ENCODE results near the gene PRDM2. TPM values are rescaled to one million over a fixed set of nuclear protein-coding genes. Genes with fewer than 3 reads are reported as not detected.

PRDM2 gene
- total and polyA plus RNA-seq, 2 experiments from 2014 or later, result 9.7 to 15.1 TPM

- Histone ChIP-seq H3K4me2 (ENCODE audit: unreplicated experiment) (no peak overlapping the region), H3K79me2 (ENCODE audit: insufficient read depth) (no peaks in the 10 kb centered on the region), H2AFZ (no peak overlapping the region), H3K4me3 (no peak overlapping the region), H3K27me3 (replicated peaks; ENCODE audit: insufficient read depth) (no peaks in the 10 kb centered on the region), H3K36me3 (ENCODE audit: low read depth) (no peaks in the 10 kb centered on the region), H3K27ac (no peak overlapping the region), H3K9me3 (ENCODE audit: low read depth) (no peaks in the 10 kb centered on the region), H3K9ac (no peak overlapping the region), H3F3A (ENCODE audit: insufficient read depth) (no peaks in the 10 kb centered on the region), H3K4me1 (ENCODE audit: insufficient read depth) (no peaks in the 10 kb centered on the region), H3K9me2 (ENCODE audit: insufficient read depth) (no peaks in the 10 kb centered on the region), H4K20me1 (ENCODE audit: insufficient read depth) (no peaks in the 10 kb centered on the region)
- TF ChIP-seq EZH2 (IDR thresholded peaks at IDR 0.05; ENCODE audit: insufficient read depth, poor library complexity, severe bottlenecking) (no peak), EZH2phosphoT487 (IDR thresholded peaks at IDR 0.05; ENCODE audit: insufficient read depth, low read depth) (no peak)
- 96 to 98% methylated on average over 12 to 13 of the region's 13 CpGs for WGBS, 2 experiments (ENCODE audit: low coverage in 1 of 2, low lambda C conversion rate in 2 of 2, missing lambda C conversion rate in 2 of 2)
- in situ Hi-C loops (cut with MboI), result loop anchor here (10.0 kb wide), 1 partner anchor 131 kb away; no protein-coding TSS in a partner anchor
- DNase-seq, result no peak
Measured at GRCh38 chr1:13806108-13806507, 106.1 kb downstream of the PRDM2 start.

- peak; percentile 37 for DNase-seq
- Histone ChIP-seq H3K79me2 (ENCODE audit: insufficient read depth) (no peaks in the 10 kb centered on the region), H3K4me1 (ENCODE audit: insufficient read depth) (no peaks in the 10 kb centered on the region), H3F3A (ENCODE audit: insufficient read depth) (no peaks in the 10 kb centered on the region), H3K9ac (no peak overlapping the region), H2AFZ (no peak overlapping the region), H3K4me2 (ENCODE audit: unreplicated experiment) (no peak overlapping the region), H3K36me3 (ENCODE audit: low read depth) (no peaks in the 10 kb centered on the region), H3K4me3 (no peak overlapping the region), H4K20me1 (ENCODE audit: insufficient read depth) (no peaks in the 10 kb centered on the region), H3K9me2 (ENCODE audit: insufficient read depth) (no peaks in the 10 kb centered on the region), H3K27me3 (replicated peaks; ENCODE audit: insufficient read depth) (no peaks in the 10 kb centered on the region), H3K9me3 (ENCODE audit: low read depth) (no peaks in the 10 kb centered on the region), H3K27ac (no peak overlapping the region)
- 68 to 71% methylated on average over 7 of the region's 7 CpGs for WGBS, 2 experiments (ENCODE audit: low coverage in 1 of 2, low lambda C conversion rate in 2 of 2, missing lambda C conversion rate in 2 of 2)
- no peak for TF ChIP-seq EZH2 (IDR thresholded peaks at IDR 0.05; ENCODE audit: insufficient read depth, poor library complexity, severe bottlenecking)
- TF ChIP-seq EZH2phosphoT487 (IDR thresholded peaks at IDR 0.05; ENCODE audit: insufficient read depth, low read depth), result no peak
- in situ Hi-C loops (cut with MboI), result loop anchor here (10.0 kb wide), 1 partner anchor 132 kb away; no protein-coding TSS in a partner anchor
Measured at GRCh38 chr1:13807209-13807608, 107.2 kb downstream of the PRDM2 start.

- H3K36me3 ChIP-seq (ENCODE audit: low read depth), result no peaks in the 10 kb centered on the region
- no peak overlapping the region for H3K4me2 ChIP-seq (ENCODE audit: unreplicated experiment)
- no peak overlapping the region for H3K9ac ChIP-seq
- no peaks in the 10 kb centered on the region for H3K79me2 ChIP-seq (ENCODE audit: insufficient read depth)
- H3K27me3 ChIP-seq (replicated peaks; ENCODE audit: insufficient read depth), result no peaks in the 10 kb centered on the region
- H3F3A ChIP-seq (ENCODE audit: insufficient read depth), result no peaks in the 10 kb centered on the region
- no peak overlapping the region for H2AFZ ChIP-seq
- peak; percentile 40 for DNase-seq
- H3K9me3 ChIP-seq (ENCODE audit: low read depth), result no peaks in the 10 kb centered on the region
- no peak overlapping the region for H3K27ac ChIP-seq
- H4K20me1 ChIP-seq (ENCODE audit: insufficient read depth), result no peaks in the 10 kb centered on the region
- no peak overlapping the region for H3K4me3 ChIP-seq
- 90 to 93% methylated on average over 7 of the region's 7 CpGs for WGBS, 2 experiments (ENCODE audit: low coverage in 1 of 2, low lambda C conversion rate in 2 of 2, missing lambda C conversion rate in 2 of 2)
- H3K9me2 ChIP-seq (ENCODE audit: insufficient read depth), result no peaks in the 10 kb centered on the region
- H3K4me1 ChIP-seq (ENCODE audit: insufficient read depth), result no peaks in the 10 kb centered on the region
- in situ Hi-C loops (cut with MboI), result loop anchor here (10.0 kb wide), 1 partner anchor 134 kb away; no protein-coding TSS in a partner anchor
- TF ChIP-seq EZH2 (IDR thresholded peaks at IDR 0.05; ENCODE audit: insufficient read depth, poor library complexity, severe bottlenecking) (no peak), EZH2phosphoT487 (IDR thresholded peaks at IDR 0.05; ENCODE audit: insufficient read depth, low read depth) (no peak)
Measured at GRCh38 chr1:13808729-13809131, 108.7 kb downstream of the PRDM2 start.

- no peaks in the 10 kb centered on the region for H3K36me3 ChIP-seq (ENCODE audit: low read depth)
Measured at GRCh38 chr1:13809461-13810159, 109.6 kb downstream of the PRDM2 start.

More at GRCh38 chr1:13809461-13810159, 109.6 kb downstream of the PRDM2 start:
- Histone ChIP-seq H3K4me2 (ENCODE audit: unreplicated experiment) (no peak overlapping the region), H3K9me3 (ENCODE audit: low read depth) (no peaks in the 10 kb centered on the region), H3K4me3 (no peak overlapping the region), H3K9ac (no peak overlapping the region), H3F3A (ENCODE audit: insufficient read depth) (no peaks in the 10 kb centered on the region), H2AFZ (no peak overlapping the region), H3K79me2 (ENCODE audit: insufficient read depth) (no peaks in the 10 kb centered on the region), H3K27me3 (replicated peaks; ENCODE audit: insufficient read depth) (no peaks in the 10 kb centered on the region), H3K27ac (no peak overlapping the region), H4K20me1 (ENCODE audit: insufficient read depth) (no peaks in the 10 kb centered on the region), H3K9me2 (ENCODE audit: insufficient read depth) (no peaks in the 10 kb centered on the region), H3K4me1 (ENCODE audit: insufficient read depth) (no peaks in the 10 kb centered on the region)
- in situ Hi-C loops (cut with MboI), result loop anchor here (10.0 kb wide), 1 partner anchor 135 kb away; no protein-coding TSS in a partner anchor
- TF ChIP-seq EZH2 (IDR thresholded peaks at IDR 0.05; ENCODE audit: insufficient read depth, poor library complexity, severe bottlenecking), result no peak
- no peak for TF ChIP-seq EZH2phosphoT487 (IDR thresholded peaks at IDR 0.05; ENCODE audit: insufficient read depth, low read depth)
- DNase-seq, result no peak
- WGBS, 2 experiments (ENCODE audit: low coverage in 1 of 2, low lambda C conversion rate in 2 of 2, missing lambda C conversion rate in 2 of 2), result 83 to 85% methylated on average over 15 of the region's 15 CpGs
